Neural cell (in vitro differentiated cells): ENCODE data around the gene DDX19B. TPM values are rescaled to one million over a fixed set of nuclear protein-coding genes. Genes with fewer than 3 reads are reported as not detected.
"Not testable (repeated sequence)": the region's sequence is repeated elsewhere in the genome, so short reads cannot be mapped to it uniquely, and the experiment has no call there.

Source experiments
- H2AFZ ChIP-seq: fragments of 200-600, 300-800 bp; sonication (generic), shearing (Covaris generic); 2 replicates; pipeline ENCODE4 v1.6.0; 2014; ENCODE audit warnings: low read depth, mild to moderate bottlenecking, antibody characterized with exemption, low read length, moderate library complexity
- H3F3A ChIP-seq: fragments of 200-600 bp; shearing (Covaris generic); 2 replicates; pipeline ENCODE4 v1.6.1; 2016; ENCODE audit warnings: mild to moderate bottlenecking, moderate library complexity, mixed read lengths, antibody characterized with exemption, low read length; ENCODE audit not compliant: insufficient read depth, poor library complexity, severe bottlenecking
- H3K27ac ChIP-seq: fragments of 200-600, 300-800 bp; sonication (generic), shearing (Covaris generic); 2 replicates; pipeline ENCODE4 v1.5.1; 2014; ENCODE audit warnings: mild to moderate bottlenecking, low read length, moderate library complexity
- H3K27me3 ChIP-seq: fragments of 300-800, 200-600 bp; sonication (generic), shearing (Covaris generic); 2 replicates; pipeline ENCODE4 v1.6.0; 2014; ENCODE audit warnings: mild to moderate bottlenecking, low read depth, low read length, moderate library complexity; ENCODE audit not compliant: insufficient read depth
- H3K36me3 ChIP-seq: fragments of 300-800, 200-600 bp; sonication (generic), shearing (Covaris generic); 2 replicates; pipeline ENCODE4 v1.5.1; 2014; ENCODE audit warnings: mild to moderate bottlenecking, antibody characterized with exemption, low read length, moderate library complexity; ENCODE audit not compliant: insufficient read depth
- H3K4me2 ChIP-seq: fragments of 300-800, 200-600 bp; sonication (generic), shearing (Covaris generic); 2 replicates; pipeline ENCODE4 v1.6.0; 2014; ENCODE audit warnings: mild to moderate bottlenecking, low read length
- H3K4me3 ChIP-seq: fragments of 300-800, 200-600 bp; sonication (generic), shearing (Covaris generic); 2 replicates; pipeline ENCODE4 v1.5.1; 2014; ENCODE audit warnings: mild to moderate bottlenecking, low read length, moderate library complexity
- H3K79me2 ChIP-seq: fragments of 200-600 bp; shearing (Covaris generic); replicated peaks from 2 replicates; pipeline ENCODE4 v1.6.0; 2014; ENCODE audit warnings: mild to moderate bottlenecking, low read length, moderate library complexity; ENCODE audit not compliant: insufficient read depth
- H3K9ac ChIP-seq: fragments of 300-800, 200-600 bp; sonication (generic), shearing (Covaris generic); 2 replicates; pipeline ENCODE4 v1.6.1; 2016; ENCODE audit warnings: mild to moderate bottlenecking, low read length, mixed read lengths
- H3K9me2 ChIP-seq: fragments of 200-600 bp; shearing (Covaris generic); 2 replicates; pipeline ENCODE4 v1.6.1; 2016; ENCODE audit warnings: mild to moderate bottlenecking, low read length, mixed read lengths; ENCODE audit not compliant: insufficient read depth
- H3K9me3 ChIP-seq: fragments of 200-600, 300-800 bp; sonication (generic), shearing (Covaris generic); 2 replicates; pipeline ENCODE4 v1.6.1; 2016; ENCODE audit warnings: mild to moderate bottlenecking, mixed run types, low read length, moderate library complexity, mixed read lengths
- H4K20me1 ChIP-seq: fragments of 200-600 bp; shearing (Covaris generic); 2 replicates; pipeline ENCODE4 v1.6.1; 2016; ENCODE audit warnings: mild to moderate bottlenecking, mixed run types; ENCODE audit not compliant: insufficient read depth
- EP300 ChIP-seq: fragments of 450-650 bp; conservative IDR thresholded peaks from 2 replicates; pipeline ENCODE4 v1.6.1; 2014; ENCODE audit warnings: antibody characterized with exemption, mild to moderate bottlenecking, moderate library complexity; ENCODE audit not compliant: poor library complexity, severe bottlenecking
- EZH2 ChIP-seq: fragments of 200-600, 300-800 bp; shearing (Covaris generic), sonication (generic); IDR thresholded peaks from 2 replicates; pipeline ENCODE4 v1.6.1; 2014; ENCODE audit warnings: antibody characterized with exemption, low read length, borderline replicate concordance, mild to moderate bottlenecking; ENCODE audit not compliant: insufficient read depth, poor library complexity, severe bottlenecking
- MXI1 ChIP-seq: fragments of 450-650 bp; conservative IDR thresholded peaks from 2 replicates; pipeline ENCODE4 v1.6.1; 2014; ENCODE audit warnings: antibody characterized with exemption, mild to moderate bottlenecking; ENCODE audit not compliant: poor library complexity, severe bottlenecking
- POLR2AphosphoS5 ChIP-seq: IDR thresholded peaks from 2 replicates; pipeline ENCODE4 v1.6.1; 2012
- RAD21 ChIP-seq: fragments of 450-650 bp; conservative IDR thresholded peaks from 2 replicates; pipeline ENCODE4 v1.6.1; 2014; ENCODE audit warnings: antibody characterized with exemption, mild to moderate bottlenecking, moderate library complexity
- SMC3 ChIP-seq: fragments of 450-650 bp; conservative IDR thresholded peaks from 2 replicates; pipeline ENCODE4 v1.6.1; 2014; ENCODE audit warnings: antibody characterized with exemption, mild to moderate bottlenecking, moderate library complexity; ENCODE audit not compliant: poor library complexity
- TAF1 ChIP-seq: IDR thresholded peaks from 2 replicates; pipeline ENCODE4 v1.6.1; 2012; ENCODE audit warnings: low read depth
- polyA plus RNA-seq: library from polyadenylated mRNA; depleted of rRNA; stranded (reverse); fragments of >200 nt; gene quantifications from 2 replicates; pipeline ENCODE4 v1.2.3, GENCODE V29; 2014
- TF ChIP-seq, protein P1 (sequence below): fragments of 450-650 bp; IDR thresholded peaks from 2 replicates; pipeline ENCODE4 v1.5.1; 2014; ENCODE audit warnings: antibody characterized with exemption, mild to moderate bottlenecking, moderate library complexity; ENCODE audit not compliant: poor library complexity, severe bottlenecking
- TF ChIP-seq, protein P2 (sequence below): IDR thresholded peaks from 2 replicates; pipeline ENCODE4 v1.6.1; 2012; ENCODE audit warnings: borderline replicate concordance

DDX19B gene
- polyA plus RNA-seq, 1 donor from 2014 or later = 47.8 TPM

DNA sequence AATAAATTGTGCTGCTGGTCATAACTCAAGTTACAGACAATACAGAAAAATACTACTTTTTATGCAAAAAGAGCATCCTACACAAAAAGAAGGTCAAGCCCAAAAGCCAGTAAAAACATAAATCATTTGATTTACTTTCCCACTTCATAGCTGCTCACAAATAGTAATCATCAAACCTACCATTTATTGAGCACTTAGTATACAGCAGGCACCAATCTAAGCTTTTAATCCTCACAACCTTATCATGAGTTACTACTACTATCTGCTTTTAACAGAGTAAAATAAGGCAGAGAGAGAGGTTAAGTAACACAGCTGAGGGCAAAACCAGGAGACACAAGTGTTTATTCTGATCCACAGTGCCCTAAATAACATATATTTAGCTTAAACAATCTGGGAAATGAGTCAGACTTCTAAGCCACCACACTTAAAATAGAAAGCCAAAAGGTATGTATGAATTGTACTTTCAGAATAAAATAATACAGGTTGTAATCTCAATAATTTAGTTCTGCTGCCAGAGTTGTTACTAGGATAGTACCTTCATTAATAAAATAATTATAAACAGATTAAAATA is 8.0 kb upstream of the DDX19B start:
- Histone ChIP-seq H2AFZ (no peak overlapping the region), H3F3A (no peaks in the 10 kb centered on the region), H3K27me3 (no peaks in the 10 kb centered on the region), H3K9me2 (no peaks in the 10 kb centered on the region), H3K27ac (no peak overlapping the region), H4K20me1 (no peaks in the 10 kb centered on the region), H3K79me2 (peaks cover 8% of the 10 kb centered on the region), H3K4me2 (no peak overlapping the region), H3K9ac (no peak overlapping the region), H3K9me3 (no peaks in the 10 kb centered on the region), H3K4me3 (no peak overlapping the region), H3K36me3 (no peaks in the 10 kb centered on the region)
- TF ChIP-seq EP300 (no peak), TAF1 (no peak), SMC3 (no peak), MXI1 (no peak), POLR2AphosphoS5 (no peak), EZH2 (no peak), RAD21 (no peak)
- TF ChIP-seq, protein P1, sequence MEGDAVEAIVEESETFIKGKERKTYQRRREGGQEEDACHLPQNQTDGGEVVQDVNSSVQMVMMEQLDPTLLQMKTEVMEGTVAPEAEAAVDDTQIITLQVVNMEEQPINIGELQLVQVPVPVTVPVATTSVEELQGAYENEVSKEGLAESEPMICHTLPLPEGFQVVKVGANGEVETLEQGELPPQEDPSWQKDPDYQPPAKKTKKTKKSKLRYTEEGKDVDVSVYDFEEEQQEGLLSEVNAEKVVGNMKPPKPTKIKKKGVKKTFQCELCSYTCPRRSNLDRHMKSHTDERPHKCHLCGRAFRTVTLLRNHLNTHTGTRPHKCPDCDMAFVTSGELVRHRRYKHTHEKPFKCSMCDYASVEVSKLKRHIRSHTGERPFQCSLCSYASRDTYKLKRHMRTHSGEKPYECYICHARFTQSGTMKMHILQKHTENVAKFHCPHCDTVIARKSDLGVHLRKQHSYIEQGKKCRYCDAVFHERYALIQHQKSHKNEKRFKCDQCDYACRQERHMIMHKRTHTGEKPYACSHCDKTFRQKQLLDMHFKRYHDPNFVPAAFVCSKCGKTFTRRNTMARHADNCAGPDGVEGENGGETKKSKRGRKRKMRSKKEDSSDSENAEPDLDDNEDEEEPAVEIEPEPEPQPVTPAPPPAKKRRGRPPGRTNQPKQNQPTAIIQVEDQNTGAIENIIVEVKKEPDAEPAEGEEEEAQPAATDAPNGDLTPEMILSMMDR = no peak
- TF ChIP-seq, protein P2, sequence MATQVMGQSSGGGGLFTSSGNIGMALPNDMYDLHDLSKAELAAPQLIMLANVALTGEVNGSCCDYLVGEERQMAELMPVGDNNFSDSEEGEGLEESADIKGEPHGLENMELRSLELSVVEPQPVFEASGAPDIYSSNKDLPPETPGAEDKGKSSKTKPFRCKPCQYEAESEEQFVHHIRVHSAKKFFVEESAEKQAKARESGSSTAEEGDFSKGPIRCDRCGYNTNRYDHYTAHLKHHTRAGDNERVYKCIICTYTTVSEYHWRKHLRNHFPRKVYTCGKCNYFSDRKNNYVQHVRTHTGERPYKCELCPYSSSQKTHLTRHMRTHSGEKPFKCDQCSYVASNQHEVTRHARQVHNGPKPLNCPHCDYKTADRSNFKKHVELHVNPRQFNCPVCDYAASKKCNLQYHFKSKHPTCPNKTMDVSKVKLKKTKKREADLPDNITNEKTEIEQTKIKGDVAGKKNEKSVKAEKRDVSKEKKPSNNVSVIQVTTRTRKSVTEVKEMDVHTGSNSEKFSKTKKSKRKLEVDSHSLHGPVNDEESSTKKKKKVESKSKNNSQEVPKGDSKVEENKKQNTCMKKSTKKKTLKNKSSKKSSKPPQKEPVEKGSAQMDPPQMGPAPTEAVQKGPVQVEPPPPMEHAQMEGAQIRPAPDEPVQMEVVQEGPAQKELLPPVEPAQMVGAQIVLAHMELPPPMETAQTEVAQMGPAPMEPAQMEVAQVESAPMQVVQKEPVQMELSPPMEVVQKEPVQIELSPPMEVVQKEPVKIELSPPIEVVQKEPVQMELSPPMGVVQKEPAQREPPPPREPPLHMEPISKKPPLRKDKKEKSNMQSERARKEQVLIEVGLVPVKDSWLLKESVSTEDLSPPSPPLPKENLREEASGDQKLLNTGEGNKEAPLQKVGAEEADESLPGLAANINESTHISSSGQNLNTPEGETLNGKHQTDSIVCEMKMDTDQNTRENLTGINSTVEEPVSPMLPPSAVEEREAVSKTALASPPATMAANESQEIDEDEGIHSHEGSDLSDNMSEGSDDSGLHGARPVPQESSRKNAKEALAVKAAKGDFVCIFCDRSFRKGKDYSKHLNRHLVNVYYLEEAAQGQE = no peak

DNA sequence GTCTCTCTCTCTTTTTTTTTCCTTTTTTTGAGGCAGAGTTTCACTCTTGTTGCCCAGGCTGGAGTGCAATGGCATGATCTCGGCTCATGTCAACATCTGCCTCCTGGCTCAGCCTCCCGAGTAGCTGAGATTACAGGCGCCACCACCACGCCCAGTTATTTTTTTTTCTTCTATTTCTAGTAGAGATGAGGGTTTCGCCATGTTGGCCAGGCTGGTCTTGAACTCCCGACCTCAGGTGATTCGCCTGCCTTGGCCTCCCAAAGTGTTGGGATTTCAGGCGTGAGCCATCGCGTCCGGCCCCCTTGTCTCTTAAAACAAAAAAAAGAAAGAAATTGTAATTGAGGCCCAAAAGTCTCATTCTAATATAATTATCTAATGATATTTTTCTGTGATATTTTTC is 6.8 kb upstream of the DDX19B start:
- H3F3A ChIP-seq, H3K9me3 ChIP-seq, H3K27ac ChIP-seq, H3K79me2 ChIP-seq, H3K36me3 ChIP-seq, H3K27me3 ChIP-seq, H3K4me2 ChIP-seq, H4K20me1 ChIP-seq, H3K9ac ChIP-seq, H3K4me3 ChIP-seq, H2AFZ ChIP-seq, H3K9me2 ChIP-seq: not testable (repeated sequence)
